ENCODE measurements around the gene C20orf173. TPM values are rescaled to one million over a fixed set of nuclear protein-coding genes. Genes with fewer than 3 reads are reported as not detected.

The C20orf173 gene
- total and polyA plus RNA-seq, 2 of the 13 experiments (the other 11 are each of a cell fraction or from before 2014, with no cell fraction given) = not detected

- TF ChIP-seq, protein P1, sequence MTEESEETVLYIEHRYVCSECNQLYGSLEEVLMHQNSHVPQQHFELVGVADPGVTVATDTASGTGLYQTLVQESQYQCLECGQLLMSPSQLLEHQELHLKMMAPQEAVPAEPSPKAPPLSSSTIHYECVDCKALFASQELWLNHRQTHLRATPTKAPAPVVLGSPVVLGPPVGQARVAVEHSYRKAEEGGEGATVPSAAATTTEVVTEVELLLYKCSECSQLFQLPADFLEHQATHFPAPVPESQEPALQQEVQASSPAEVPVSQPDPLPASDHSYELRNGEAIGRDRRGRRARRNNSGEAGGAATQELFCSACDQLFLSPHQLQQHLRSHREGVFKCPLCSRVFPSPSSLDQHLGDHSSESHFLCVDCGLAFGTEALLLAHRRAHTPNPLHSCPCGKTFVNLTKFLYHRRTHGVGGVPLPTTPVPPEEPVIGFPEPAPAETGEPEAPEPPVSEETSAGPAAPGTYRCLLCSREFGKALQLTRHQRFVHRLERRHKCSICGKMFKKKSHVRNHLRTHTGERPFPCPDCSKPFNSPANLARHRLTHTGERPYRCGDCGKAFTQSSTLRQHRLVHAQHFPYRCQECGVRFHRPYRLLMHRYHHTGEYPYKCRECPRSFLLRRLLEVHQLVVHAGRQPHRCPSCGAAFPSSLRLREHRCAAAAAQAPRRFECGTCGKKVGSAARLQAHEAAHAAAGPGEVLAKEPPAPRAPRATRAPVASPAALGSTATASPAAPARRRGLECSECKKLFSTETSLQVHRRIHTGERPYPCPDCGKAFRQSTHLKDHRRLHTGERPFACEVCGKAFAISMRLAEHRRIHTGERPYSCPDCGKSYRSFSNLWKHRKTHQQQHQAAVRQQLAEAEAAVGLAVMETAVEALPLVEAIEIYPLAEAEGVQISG (CRISPR knock-in tag; IDR thresholded peaks at IDR 0.05) = peak; percentile 90
- TF ChIP-seq PHB2 (IDR thresholded peaks at IDR 0.05; ENCODE audit: partially characterized antibody) (no peak), ZNF570 (CRISPR knock-in tag; IDR thresholded peaks at IDR 0.05; ENCODE audit: borderline replicate concordance) (no peak), ZNF292 (CRISPR knock-in tag; IDR thresholded peaks at IDR 0.05; ENCODE audit: borderline replicate concordance, low read depth) (0 out of 2 replicates have a peak, but pooled peaks have one; percentile 69), RNF2 (conservative IDR thresholded peaks at IDR 0.05; ENCODE audit: low read depth) (peak; percentile 71), LRRFIP1 (CRISPR knock-in tag; conservative IDR thresholded peaks at IDR 0.05) (no peak), ZNF616 (CRISPR knock-in tag; IDR thresholded peaks at IDR 0.05; ENCODE audit: low read depth) (no peak), PCBP2 (optimal IDR thresholded peaks at IDR 0.05; ENCODE audit: low read depth, low read length, poor library complexity, severe bottlenecking) (peak; percentile 55), ZNF839 (CRISPR knock-in tag; IDR thresholded peaks at IDR 0.05; ENCODE audit: borderline replicate concordance) (peak; percentile 55; the same call in 1 of the 2 replicates), ZSCAN31 (CRISPR knock-in tag; IDR thresholded peaks at IDR 0.05; ENCODE audit: low read depth) (peak; percentile 98), JUN (CRISPR knock-in tag; IDR thresholded peaks at IDR 0.05) (no peak; the same call in 1 of the 2 replicates), ZNF567 (CRISPR knock-in tag; IDR thresholded peaks at IDR 0.05; ENCODE audit: borderline replicate concordance) (no peak), CREB1 (IDR thresholded peaks at IDR 0.05) (no peak; the same call in 1 of the 2 replicates), CREB1 (CRISPR knock-in tag; IDR thresholded peaks at IDR 0.05) (no peak), KLF6 (CRISPR knock-in tag; IDR thresholded peaks at IDR 0.05) (no peak; the same call in 1 of the 2 replicates), HOMEZ (CRISPR knock-in tag; IDR thresholded peaks at IDR 0.05; ENCODE audit: low read depth) (no peak; the same call in 1 of the 2 replicates)
- TF ChIP-seq, protein P2, sequence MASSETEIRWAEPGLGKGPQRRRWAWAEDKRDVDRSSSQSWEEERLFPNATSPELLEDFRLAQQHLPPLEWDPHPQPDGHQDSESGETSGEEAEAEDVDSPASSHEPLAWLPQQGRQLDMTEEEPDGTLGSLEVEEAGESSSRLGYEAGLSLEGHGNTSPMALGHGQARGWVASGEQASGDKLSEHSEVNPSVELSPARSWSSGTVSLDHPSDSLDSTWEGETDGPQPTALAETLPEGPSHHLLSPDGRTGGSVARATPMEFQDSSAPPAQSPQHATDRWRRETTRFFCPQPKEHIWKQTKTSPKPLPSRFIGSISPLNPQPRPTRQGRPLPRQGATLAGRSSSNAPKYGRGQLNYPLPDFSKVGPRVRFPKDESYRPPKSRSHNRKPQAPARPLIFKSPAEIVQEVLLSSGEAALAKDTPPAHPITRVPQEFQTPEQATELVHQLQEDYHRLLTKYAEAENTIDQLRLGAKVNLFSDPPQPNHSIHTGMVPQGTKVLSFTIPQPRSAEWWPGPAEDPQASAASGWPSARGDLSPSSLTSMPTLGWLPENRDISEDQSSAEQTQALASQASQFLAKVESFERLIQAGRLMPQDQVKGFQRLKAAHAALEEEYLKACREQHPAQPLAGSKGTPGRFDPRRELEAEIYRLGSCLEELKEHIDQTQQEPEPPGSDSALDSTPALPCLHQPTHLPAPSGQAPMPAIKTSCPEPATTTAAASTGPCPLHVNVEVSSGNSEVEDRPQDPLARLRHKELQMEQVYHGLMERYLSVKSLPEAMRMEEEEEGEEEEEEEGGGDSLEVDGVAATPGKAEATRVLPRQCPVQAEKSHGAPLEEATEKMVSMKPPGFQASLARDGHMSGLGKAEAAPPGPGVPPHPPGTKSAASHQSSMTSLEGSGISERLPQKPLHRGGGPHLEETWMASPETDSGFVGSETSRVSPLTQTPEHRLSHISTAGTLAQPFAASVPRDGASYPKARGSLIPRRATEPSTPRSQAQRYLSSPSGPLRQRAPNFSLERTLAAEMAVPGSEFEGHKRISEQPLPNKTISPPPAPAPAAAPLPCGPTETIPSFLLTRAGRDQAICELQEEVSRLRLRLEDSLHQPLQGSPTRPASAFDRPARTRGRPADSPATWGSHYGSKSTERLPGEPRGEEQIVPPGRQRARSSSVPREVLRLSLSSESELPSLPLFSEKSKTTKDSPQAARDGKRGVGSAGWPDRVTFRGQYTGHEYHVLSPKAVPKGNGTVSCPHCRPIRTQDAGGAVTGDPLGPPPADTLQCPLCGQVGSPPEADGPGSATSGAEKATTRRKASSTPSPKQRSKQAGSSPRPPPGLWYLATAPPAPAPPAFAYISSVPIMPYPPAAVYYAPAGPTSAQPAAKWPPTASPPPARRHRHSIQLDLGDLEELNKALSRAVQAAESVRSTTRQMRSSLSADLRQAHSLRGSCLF (CRISPR knock-in tag; IDR thresholded peaks at IDR 0.05; ENCODE audit: borderline replicate concordance) = no peak
Measured at GRCh38 chr20:35541783-35542662, 12.6 kb upstream of the C20orf173 start, which contains the start of gene ERGIC3 (continued).
